ENCODE results near the gene CAPN1.

The CAPN1 gene

DNA sequence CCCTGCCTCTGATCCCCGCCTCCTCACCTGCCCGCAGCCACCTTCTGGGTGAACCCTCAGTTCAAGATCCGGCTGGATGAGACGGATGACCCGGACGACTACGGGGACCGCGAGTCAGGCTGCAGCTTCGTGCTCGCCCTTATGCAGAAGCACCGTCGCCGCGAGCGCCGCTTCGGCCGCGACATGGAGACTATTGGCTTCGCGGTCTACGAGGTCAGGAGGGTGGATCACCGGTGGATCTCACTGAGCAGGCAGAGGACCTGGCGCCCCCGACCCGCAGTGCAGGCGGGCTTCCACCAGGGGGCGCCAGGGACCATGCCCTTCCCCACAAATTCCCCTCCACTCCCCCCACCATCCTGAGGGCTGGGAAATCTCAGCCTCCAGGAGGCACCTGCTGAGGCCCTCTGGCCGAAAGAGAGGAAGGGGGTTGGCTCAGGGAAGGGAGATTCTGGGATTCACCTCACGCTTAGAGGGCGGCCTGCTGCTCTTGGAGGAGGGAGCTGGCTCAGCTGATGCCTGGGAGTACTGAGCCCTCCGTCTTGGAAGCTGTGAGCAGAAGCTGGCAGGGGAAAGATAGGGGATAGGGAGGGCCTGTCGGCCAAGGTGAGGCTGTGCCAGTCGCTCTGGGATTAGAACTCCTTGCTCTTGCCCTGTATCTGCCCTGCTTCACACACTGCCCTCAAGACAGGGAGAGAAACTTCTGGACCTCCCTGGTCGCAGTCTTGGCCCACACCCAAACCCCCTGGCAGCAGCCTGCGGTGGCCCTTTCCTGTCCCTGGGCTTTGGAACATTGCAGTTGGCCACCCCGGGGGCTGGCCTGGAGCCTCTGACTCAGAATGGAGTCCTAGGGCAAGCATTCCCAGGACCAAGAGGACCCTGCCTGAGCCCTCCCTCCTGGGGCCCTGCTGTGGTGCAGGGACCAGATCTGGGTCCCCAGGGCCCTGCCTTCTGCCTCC, 23.2 kb downstream of the CAPN1 start:
- peak; percentile 87 for DNase-seq

DNA sequence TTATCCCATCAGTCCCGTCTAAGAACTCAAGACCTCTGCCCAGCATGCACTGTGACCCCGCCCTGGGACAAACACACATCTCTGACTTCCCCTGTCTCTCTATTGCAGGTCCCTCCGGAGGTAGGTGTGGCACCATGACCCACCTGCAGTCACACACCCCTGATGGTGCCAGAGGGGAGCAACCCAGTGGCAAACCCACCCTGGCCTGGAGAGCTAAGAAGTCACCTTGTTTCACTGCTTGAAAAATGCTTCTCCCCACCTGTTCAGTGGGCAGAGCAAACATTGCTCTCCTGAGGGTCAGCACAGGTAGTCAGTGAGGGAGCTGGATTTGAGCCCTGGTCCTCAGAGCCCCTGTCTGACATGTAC, 23.9 kb downstream of the CAPN1 start:
- DNase-seq: peak; percentile 48

DNA sequence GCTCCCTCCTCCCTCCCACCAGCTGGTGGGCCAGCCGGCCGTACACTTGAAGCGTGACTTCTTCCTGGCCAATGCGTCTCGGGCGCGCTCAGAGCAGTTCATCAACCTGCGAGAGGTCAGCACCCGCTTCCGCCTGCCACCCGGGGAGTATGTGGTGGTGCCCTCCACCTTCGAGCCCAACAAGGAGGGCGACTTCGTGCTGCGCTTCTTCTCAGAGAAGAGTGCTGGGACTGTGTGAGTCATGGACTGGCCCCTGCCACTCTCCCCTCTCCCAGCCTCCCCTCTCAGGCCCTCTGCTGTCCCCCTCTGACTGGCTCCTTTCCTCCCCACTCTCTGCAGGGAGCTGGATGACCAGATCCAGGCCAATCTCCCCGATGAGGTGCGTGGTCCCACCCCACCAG, 24.7 kb downstream of the CAPN1 start:
- DNase-seq: peak; percentile 42

DNA sequence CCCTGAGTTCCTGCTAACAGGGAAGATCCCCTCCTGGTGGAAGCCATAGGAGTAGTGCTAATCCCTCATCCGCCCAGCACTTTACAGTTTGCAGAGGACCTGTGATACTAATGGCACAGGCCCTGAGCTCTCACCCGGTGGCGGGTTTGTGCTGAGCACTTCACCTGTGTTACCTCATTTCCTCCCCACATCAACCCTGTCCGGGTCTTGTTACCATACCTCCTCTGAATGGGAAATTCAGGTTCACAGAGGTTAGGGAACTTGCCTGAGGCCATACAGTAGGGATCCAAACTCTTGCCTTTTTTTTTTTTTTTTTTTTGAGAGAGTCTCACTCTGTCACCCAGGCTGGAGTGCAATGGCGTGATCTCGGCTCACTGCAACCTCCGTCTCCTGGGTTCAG, 25.2 kb downstream of the CAPN1 start:
- peak; percentile 42 for DNase-seq

DNA sequence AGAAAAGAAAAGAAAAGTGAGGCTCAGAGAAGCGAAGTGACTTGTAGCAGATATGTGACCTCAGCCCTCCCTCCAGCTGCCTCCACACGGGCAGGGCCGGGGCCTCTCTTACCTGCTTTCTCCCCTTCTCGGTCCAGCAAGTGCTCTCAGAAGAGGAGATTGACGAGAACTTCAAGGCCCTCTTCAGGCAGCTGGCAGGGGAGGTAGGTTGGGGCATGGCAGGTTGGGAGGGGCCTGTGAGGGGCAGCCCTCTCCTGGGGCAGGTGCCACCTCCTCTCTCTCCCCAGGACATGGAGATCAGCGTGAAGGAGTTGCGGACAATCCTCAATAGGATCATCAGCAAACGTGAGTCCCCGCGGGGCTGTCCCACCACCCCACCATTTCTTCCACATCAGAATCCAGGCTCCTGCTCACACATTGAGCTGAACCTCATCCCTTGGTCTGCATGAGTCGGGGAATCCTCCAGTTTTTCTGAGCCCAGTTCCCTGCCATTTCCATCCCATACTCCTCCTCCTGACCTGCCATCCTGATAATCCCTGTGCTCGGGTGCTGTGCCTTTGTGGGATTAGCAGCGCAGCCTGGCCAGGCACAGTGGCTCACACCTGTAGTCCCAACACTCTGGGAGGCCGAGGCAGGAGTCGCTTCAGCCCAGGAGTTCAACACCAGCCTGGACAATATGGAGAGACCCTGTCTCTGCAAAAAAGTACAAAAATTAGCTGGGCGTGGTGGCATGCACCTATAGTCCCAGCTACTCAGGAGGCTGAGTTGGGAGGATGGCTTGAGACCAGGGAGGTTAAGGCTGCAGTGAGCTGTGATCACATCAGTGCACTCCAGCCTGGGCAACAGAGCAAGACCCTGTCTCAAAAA, 26.4 kb downstream of the CAPN1 start:
- DNase-seq: peak; percentile 46

DNA sequence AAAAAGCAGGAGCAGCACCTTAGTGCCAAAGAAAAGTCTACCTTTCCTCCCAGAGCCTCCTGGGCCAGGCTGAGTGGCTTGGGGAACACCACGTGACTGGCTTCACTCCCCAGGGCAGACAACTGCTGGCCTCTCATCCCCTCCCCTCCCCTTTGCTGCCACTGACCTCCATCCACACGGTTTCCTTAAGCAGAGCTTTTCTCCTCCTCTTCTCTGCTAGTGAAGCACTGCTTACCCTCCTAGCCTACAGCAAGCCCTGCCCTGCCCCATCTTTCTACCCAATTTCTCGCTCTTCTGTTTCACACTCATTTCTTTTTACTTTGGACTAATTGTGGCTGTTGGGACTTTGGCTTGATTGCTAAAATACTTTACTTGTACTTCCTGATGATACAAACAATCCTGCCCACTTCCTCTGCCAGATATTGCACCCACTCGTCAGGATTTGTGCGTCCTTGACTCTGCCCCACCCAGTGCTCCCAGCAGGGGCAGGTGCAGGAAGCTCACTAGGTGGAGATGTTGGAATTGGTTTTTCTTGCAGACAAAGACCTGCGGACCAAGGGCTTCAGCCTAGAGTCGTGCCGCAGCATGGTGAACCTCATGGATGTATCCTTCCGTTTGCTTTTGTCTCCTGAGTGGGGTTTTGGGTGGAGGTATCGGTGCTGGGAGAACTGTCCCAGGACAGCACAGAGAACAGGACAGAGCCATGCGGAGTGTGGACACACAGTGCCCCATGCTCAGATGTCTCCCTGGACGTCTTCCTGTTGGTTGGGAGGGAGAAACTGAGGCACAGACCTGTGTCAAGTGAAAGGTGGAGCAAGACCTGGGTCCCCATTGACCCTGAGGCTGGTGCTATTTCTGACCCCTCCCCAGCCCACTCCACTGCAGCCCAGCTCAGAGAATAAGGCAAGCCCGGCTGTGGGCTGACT, 27.3 kb downstream of the CAPN1 start:
- DNase-seq: peak; percentile 42

DNA sequence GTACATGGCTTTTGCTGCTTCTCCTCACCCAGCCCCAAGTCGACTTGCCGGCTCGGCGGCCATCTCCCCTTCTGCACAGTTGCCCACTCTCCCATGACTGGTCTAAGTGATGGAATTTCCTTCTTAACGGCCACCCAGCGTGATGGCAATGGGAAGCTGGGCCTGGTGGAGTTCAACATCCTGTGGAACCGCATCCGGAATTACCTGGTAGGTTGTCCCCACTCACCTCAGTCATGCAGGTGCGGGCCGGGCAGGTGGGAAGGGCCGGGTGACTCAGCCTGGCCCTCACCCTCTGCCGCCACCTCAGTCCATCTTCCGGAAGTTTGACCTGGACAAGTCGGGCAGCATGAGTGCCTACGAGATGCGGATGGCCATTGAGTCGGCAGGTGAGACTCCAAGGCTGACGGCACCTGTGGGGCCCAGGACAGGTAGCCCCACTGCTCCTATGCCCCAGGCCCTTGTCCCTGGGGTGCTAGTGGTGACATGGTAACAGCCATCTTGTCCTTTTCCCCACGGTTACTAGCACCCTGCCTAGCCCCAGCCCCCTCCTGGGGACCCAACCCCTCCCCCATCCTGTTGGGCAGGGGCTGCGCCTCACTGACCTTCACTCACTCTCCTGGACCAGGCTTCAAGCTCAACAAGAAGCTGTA, 28.1 kb downstream of the CAPN1 start:
- peak; percentile 47 for DNase-seq

DNA sequence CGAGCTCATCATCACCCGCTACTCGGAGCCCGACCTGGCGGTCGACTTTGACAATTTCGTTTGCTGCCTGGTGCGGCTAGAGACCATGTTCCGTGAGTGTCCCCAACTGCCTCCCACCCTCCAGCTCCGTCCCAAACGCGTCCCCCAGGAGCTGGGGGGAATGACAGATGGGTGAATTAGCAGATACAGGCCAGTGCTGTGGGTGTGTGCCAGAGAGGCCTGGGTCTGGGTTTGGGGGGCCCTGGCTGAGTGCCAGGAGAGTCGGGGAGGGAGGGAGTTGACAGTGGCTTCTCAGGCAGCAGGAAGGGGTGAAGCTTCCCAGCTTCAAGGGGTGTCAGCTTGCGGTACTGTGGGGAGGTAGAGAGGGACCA, 28.6 kb downstream of the CAPN1 start:
- no peak for DNase-seq

DNA sequence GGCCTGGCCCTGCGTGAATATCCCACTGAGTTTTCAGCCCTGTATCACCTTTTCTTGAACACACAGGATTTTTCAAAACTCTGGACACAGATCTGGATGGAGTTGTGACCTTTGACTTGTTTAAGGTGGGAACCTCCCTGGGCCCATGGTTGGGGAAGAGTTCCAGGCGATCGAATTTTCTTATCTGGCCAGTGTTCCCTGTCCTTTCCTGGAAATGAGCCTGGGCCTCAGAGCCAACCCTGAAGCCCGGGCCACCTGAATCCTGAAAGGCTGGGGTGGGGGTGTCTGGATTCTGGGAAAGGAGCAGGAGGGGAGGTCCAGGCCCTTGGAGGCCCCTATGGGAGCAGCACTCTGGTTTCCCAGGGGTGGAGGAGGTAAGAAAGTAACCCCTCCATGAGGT, 29.0 kb downstream of the CAPN1 start:
- DNase-seq: peak; percentile 26

DNA sequence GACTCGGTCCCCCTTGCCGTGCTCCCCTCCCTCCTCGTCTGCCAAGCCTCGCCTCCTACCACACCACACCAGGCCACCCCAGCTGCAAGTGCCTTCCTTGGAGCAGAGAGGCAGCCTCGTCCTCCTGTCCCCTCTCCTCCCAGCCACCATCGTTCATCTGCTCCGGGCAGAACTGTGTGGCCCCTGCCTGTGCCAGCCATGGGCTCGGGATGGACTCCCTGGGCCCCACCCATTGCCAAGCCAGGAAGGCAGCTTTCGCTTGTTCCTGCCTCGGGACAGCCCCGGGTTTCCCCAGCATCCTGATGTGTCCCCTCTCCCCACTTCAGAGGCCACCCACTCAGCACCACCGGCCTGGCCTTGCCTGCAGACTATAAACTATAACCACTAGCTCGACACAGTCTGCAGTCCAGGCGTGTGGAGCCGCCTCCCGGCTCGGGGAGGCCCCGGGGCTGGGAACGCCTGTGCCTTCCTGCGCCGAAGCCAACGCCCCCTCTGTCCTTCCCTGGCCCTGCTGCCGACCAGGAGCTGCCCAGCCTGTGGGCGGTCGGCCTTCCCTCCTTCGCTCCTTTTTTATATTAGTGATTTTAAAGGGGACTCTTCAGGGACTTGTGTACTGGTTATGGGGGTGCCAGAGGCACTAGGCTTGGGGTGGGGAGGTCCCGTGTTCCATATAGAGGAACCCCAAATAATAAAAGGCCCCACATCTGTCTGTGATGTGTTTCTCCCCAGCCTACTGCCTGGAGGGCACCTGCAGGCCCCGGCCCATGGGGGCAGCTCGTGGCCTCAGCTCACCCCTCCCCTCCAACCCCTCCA, 29.8 kb downstream of the CAPN1 start:
- DNase-seq: peak; percentile 50

DNA sequence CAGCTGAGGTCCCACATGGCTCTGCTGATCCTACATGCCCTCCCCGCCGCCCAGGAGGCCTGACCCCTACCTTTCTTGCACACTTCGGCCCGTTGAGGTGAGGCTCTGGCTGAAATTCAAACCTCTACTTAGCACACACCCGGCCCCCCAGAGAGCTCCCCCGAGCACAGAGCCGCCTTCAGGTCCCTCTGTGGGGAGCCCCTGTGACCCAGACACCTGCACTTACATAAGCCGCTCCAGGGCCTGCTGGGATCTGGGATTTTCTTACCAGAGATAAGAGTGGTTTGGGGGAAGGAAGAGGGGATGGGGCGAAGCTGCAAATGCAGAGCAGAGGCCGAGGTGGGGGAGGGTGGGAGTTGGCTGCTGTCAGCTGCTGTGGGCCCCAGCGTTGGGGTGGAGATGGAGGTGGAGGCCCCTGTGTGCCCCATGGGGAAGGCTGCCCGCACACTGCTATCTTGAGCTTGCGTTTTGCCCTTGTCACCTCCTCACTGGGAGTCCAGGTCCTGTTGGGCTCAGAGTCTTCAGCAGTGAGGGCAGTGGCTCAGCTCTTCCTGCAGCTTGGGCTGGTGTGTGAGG, 30.6 kb downstream of the CAPN1 start:
- peak; percentile 48 for DNase-seq

DNA sequence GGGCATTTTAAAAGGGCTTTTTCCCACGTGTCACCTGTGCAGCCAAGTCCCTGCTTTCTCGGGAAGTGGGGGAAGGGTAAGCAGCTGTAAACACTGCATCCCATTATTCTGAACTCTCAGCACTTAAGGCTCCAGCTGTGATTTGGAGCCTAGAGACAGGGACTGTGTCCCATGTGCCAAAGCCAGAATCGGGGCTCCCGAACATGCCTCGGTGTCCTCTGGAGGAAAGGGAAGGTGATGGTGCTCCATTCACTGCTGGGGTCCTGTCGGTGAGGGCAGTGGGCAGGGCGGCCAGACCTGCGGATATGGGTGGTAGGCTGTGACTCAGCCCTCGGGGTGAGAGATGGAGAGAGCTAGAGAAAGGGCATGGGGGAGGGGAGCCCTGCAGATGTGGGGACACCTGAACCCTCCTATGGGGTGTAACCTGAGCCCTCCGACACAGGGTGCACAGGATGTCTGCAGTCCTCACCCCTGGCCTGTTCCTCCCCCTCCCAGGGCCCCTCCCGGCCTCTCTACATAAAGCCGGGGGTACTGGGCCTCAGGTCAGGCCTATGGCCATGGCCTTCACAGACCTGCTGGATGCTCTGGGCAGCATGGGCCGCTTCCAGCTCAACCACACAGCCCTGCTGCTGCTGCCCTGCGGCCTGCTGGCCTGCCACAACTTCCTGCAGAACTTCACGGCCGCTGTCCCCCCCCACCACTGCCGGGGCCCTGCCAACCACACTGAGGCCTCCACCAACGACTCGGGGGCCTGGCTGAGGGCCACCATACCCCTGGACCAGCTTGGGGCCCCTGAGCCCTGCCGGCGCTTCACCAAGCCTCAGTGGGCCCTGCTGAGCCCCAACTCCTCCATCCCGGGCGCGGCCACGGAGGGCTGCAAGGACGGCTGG, 31.8 kb downstream of the CAPN1 start:
- DNase-seq: peak; percentile 63

DNA sequence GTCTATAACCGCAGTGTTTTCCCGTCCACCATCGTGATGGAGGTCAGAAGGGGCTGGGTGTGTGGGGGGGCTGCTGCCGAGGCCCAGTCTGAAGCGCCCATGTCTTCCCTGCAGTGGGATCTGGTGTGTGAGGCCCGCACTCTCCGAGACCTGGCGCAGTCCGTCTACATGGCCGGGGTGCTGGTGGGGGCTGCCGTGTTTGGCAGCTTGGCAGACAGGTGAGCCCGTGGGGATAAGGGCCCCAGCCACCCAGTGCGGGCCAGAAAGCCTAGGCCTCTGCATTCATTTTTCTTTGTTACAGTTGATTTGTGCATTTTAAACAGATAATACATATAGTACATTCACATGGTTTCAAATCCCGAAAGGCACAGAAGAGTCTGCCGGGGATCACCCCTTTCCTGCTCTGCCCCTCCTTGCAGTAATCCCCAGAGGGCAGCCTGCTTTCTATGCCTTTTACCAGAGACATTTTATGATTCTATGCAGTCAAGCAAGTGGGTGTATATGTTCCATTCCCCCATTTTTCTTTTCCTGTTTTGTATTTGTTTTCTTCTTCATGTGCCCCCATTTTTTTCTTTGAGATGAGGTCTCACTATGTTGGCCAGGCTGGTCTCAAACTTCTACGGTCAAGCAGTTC, 32.6 kb downstream of the CAPN1 start:
- no peak for DNase-seq

DNA sequence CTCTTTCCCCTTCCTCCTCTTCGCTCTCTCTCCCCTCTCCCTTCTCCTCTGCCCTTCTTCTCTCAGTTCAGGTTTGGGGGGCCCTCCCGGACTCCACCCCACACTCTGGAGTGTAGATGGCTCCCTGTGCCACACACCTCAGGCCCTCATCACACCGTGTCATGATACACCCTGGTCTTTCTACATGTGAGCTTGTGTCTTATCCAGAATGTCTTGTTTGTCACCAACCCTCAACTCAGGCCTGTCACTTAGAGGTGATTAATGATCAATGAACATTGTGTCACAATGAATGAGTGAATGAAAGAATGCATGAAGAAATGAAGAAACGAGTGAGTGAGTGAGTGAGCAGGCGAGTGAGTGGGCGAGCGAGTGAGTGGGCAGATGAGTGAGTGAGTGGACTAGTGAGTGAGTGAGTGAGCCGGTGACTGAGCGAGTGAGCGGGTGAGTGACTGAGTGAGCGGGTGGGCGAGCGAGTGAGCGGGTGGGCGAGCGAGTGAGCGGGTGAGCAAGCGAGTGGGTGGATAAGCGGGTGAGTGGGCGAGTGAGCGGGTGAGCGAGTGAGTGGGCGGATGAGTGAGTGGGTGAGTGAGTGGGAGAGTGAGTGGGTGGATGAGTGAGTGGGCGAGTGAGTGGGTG, 33.8 kb downstream of the CAPN1 start:
- DNase-seq: peak; percentile 69

DNA sequence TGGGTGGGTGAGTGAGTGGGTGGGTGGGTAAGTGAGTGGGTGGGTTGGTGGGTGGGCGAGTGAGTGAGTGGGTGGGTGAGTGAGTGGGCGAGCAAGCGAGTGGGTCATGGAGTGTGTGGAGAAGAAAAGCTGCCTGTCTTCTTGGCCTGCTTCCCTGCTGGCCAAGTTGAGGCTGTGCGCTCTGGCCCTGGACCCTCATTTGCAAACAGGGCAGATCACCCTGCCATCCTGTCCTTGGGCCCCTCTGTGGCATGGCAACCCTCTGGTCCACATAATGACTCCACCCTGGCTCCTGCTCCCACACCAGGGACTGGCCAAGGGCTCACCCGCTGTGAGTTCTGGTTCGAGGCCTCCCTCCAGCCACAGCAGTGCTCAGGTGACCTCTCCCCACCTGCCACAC, 35.1 kb downstream of the CAPN1 start:
- DNase-seq: no peak

DNA sequence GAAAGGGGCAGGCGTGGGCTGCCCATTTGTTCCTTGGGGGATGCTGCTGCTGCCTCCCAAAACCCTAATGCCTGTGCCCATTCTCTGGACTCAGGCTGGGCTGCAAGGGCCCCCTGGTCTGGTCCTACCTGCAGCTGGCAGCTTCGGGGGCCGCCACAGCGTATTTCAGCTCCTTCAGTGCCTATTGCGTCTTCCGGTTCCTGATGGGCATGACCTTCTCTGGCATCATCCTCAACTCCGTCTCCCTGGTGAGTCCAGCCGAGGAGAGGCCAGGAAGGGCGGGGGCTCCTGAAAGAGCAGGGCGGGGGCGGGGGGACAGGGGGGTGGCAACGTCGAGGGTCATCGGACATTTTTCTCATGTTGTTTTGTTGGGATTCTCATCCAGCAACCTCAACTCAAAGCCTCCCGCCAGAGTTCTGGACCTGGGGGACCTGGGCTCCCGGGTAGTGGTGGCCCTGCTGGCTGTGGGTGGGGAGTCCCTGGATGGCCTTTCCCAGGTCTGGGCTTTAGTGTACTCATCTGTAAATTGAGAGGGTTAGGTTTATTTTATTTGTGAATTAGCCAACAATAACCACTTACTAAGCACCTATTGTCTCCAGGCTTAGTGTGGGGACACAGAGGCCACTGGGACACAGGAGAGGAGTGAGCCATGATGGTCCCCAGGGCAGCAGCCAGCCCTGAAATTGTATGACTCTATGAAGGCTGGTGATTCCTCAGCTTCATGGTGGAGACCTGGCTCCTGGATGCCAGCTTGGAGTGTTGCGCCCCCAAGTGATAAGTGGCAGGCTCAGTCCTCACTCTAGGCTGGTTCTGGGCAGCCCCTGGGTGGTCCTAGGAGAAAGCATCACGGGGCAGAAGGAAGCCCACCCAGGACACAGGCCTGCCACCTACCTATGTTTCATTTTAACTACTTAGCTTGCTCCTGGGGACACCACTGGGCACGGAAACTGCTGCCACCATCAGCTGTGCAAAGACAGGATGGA, 36.0 kb downstream of the CAPN1 start:
- peak; percentile 46 for DNase-seq

DNA sequence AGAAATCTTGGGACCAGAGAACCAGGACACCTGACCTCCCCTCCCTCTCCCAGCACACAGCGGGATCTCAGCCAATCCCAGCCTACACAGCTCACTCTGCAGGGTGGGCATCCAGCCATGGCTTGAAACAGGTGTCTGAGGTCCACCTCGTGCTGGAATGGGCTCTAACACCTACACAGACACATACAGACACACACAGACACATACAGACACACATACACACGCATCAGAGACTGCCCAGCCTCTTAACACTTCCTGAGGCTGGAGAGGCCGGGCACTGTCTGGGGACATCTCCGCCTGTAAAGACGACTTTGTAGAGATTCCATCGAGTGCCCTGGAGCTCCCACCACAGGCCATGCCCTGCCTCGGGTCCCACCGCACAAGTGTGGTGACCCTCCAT, 36.7 kb downstream of the CAPN1 start:
- DNase-seq: peak; percentile 44

DNA sequence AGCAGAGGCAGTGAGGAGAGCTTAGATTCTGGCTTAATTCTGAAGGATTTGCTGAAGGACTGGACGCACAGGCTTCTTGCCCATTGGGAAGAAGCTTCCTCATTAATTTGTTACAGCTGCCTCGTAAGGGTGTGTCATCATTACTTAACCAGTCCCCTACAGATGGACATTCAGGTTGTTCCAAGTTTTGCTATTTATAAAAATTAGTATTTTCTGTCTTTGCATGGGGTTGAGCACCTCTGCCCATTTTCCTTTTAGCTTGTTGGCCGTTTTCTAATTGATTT, 38.1 kb downstream of the CAPN1 start:
- DNase-seq: no peak

Measured in activated CD8-positive, alpha-beta memory T cell treated with anti-CD3 and anti-CD28 coated beads, Interleukin-2, amount 50 U/mL, for 48 hours (primary cell).